Left lung (tissue), 10 donors: Measurements from ENCODE around the gene SPATA18. TPM values are rescaled to one million over a fixed set of nuclear protein-coding genes. Genes with fewer than 3 reads are reported as not detected.

ENCODE experiments used
- ATAC-seq: fragments of 200-7000 bp; cut with Tn5 transposase; one replicate; pipeline ENCODE4 v1.9.1; 2020; ENCODE audit warnings: moderate library complexity
- DNase-seq, 4 donors: peaks; one replicate each; pipeline ENCODE4 v3.0.0-alpha.2; 2013 to 2020
- H3K27ac ChIP-seq, 2 donors: fragments of 200-600 bp; sonication (generic) in 1 of 2; one replicate each; pipeline versions ENCODE4 v1.5.0 to v1.8.0; 2020 to 2021
- H3K27me3 ChIP-seq, 2 donors: fragments of 200-600 bp; sonication (generic) in 1 of 2; one replicate each; pipeline versions ENCODE4 v1.5.0 to v1.8.0; 2020 to 2021
- H3K36me3 ChIP-seq, 2 donors: fragments of 200-600 bp; sonication (generic) in 1 of 2; one replicate each; pipeline versions ENCODE4 v1.5.0 to v1.8.0; 2020 to 2021
- H3K4me1 ChIP-seq, 2 donors: fragments of 200-600 bp; one replicate each; pipeline ENCODE4 v1.8.0; 2021
- H3K4me3 ChIP-seq, 2 donors: fragments of 200-600 bp; sonication (generic) in 1 of 2; one replicate each; pipeline versions ENCODE4 v1.5.0 to v1.8.0; 2020 to 2021; ENCODE audit warnings: mild to moderate bottlenecking in 1 of 2
- H3K9me3 ChIP-seq, 2 donors: fragments of 200-600 bp; sonication (generic) in 1 of 2; one replicate each; pipeline versions ENCODE4 v1.5.0 to v1.8.0; 2020 to 2021
- intact Hi-C, 2 donors: fragments of 100-400 bp; cut with DNase I; formaldehyde crosslinking; loops; one replicate each; pipeline versions ENCODE4 v1.11.2 to v1.14.2; 2022
- polyA plus RNA-seq, 6 donors: library from polyadenylated mRNA; unstranded; fragments of 120-200 nt; gene quantifications; one replicate each; pipeline ENCODE4 v1.2.1, GENCODE V29; 2013; ENCODE audit not compliant: insufficient read length in 6 of 6
- total RNA-seq, 2 donors: library from RNA; stranded (reverse); fragmentation: NEBNext Ultra II Directional; extraction: Animal tissue kit (Norgen Biotek cat#: 25700); gene quantifications; one replicate each; pipeline ENCODE4 v1.2.1, GENCODE V29; 2021
- TF ChIP-seq, protein P1 (sequence below), 2 donors: fragments of 200-600 bp; sonication (generic) in 1 of 2; IDR thresholded peaks; one replicate each; pipeline versions ENCODE4 v1.5.0 to v1.8.0; 2021; ENCODE audit warnings: antibody characterized with exemption in 2 of 2
- donor health status: DM: no; HTN: yes; CAD: no.
- donor health status: DM: no; HTN: no; CAD: no.

Gene SPATA18
- total and polyA plus RNA-seq, 8 donors, result 1.6 to 23.7 (median 9.3) TPM

- no peak overlapping the region for H3K27ac ChIP-seq
- H3K9me3 ChIP-seq, result peaks cover 0 to 10% of the 10 kb centered on the region in 2 donors
- intact Hi-C loops, result no loop called here
- DNase-seq, result no peak
- H3K4me1 ChIP-seq, result no peaks in the 10 kb centered on the region
- no peak overlapping the region for H3K4me3 ChIP-seq
- no peaks in the 10 kb centered on the region for H3K27me3 ChIP-seq
- ATAC-seq, result no peak
- H3K36me3 ChIP-seq, result no peaks in the 10 kb centered on the region
- TF ChIP-seq, protein P1, sequence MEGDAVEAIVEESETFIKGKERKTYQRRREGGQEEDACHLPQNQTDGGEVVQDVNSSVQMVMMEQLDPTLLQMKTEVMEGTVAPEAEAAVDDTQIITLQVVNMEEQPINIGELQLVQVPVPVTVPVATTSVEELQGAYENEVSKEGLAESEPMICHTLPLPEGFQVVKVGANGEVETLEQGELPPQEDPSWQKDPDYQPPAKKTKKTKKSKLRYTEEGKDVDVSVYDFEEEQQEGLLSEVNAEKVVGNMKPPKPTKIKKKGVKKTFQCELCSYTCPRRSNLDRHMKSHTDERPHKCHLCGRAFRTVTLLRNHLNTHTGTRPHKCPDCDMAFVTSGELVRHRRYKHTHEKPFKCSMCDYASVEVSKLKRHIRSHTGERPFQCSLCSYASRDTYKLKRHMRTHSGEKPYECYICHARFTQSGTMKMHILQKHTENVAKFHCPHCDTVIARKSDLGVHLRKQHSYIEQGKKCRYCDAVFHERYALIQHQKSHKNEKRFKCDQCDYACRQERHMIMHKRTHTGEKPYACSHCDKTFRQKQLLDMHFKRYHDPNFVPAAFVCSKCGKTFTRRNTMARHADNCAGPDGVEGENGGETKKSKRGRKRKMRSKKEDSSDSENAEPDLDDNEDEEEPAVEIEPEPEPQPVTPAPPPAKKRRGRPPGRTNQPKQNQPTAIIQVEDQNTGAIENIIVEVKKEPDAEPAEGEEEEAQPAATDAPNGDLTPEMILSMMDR (IDR thresholded peaks at IDR 0.05), result no peak
Measured at GRCh38 chr4:52143815-52144214, 92.7 kb downstream of the SPATA18 start.

GRCh38 chr4:52144372-52144771 lies 93.3 kb downstream of the SPATA18 start:
- no peak overlapping the region for H3K27ac ChIP-seq
- no peaks in the 10 kb centered on the region for H3K27me3 ChIP-seq
- H3K4me1 ChIP-seq, result no peaks in the 10 kb centered on the region
- H3K4me3 ChIP-seq, result no peak overlapping the region
- DNase-seq (no peak), ATAC-seq (no peak)
- peaks cover 0 to 10% of the 10 kb centered on the region in 2 donors for H3K9me3 ChIP-seq
- TF ChIP-seq, protein P1 (IDR thresholded peaks at IDR 0.05), result no peak
- intact Hi-C loops, result no loop called here
- H3K36me3 ChIP-seq, result no peaks in the 10 kb centered on the region

Other genes with a start within 250 kb of the SPATA18 start
- 10 to 100 TPM; 31.6 to 39.5 TPM for gene DCUN1D4, start 208.2 kb upstream of the SPATA18 start, total RNA-seq
- gene DCUN1D4, start 208.2 kb upstream of the SPATA18 start, polyA plus RNA-seq, result 10 to 100 TPM; 41.6 to 54.6 (median 49.2) TPM
- under 1 TPM; 0.17 to 0.18 TPM for gene LRRC66, start 30.9 kb upstream of the SPATA18 start, total RNA-seq
- under 1 TPM; 0.34 to 0.43 (median 0.40) TPM for gene LRRC66, start 30.9 kb upstream of the SPATA18 start, polyA plus RNA-seq
- 10 to 100 TPM; 26.9 to 41.5 TPM for gene SGCB, start 13.0 kb upstream of the SPATA18 start, total RNA-seq
- 10 to 100 TPM; 35.0 to 44.3 (median 38.4) TPM for gene SGCB, start 13.0 kb upstream of the SPATA18 start, polyA plus RNA-seq